Right lung (tissue), 5 donors: ENCODE data around the gene ARL4C. TPM values are rescaled to one million over a fixed set of nuclear protein-coding genes. Genes with fewer than 3 reads are reported as not detected.
"Not testable (repeated sequence)": the region's sequence is repeated elsewhere in the genome, so short reads cannot be mapped to it uniquely, and the experiment has no call there.

Experiments used
- DNase-seq, 2 donors: peaks; one replicate each; pipeline ENCODE4 v3.0.0-alpha.2; 2013
- polyA plus RNA-seq, 5 donors: library from polyadenylated mRNA; unstranded; fragments of 120-200 nt; gene quantifications; one replicate each; pipeline versions ENCODE4 v1.2.1 to v1.2.3, GENCODE V29; 2013; ENCODE audit warnings: inconsistent platforms in 1 of 5, low replicate concordance in 1 of 5; ENCODE audit not compliant: insufficient read length in 5 of 5, insufficient read depth in 1 of 5

ARL4C gene
- polyA plus RNA-seq, 5 donors: 20.5 to 25.0 (median 23.2) TPM

GRCh38 chr2:234479465-234479864 lies 17.4 kb downstream of the ARL4C start:
- no peak for DNase-seq

DNA sequence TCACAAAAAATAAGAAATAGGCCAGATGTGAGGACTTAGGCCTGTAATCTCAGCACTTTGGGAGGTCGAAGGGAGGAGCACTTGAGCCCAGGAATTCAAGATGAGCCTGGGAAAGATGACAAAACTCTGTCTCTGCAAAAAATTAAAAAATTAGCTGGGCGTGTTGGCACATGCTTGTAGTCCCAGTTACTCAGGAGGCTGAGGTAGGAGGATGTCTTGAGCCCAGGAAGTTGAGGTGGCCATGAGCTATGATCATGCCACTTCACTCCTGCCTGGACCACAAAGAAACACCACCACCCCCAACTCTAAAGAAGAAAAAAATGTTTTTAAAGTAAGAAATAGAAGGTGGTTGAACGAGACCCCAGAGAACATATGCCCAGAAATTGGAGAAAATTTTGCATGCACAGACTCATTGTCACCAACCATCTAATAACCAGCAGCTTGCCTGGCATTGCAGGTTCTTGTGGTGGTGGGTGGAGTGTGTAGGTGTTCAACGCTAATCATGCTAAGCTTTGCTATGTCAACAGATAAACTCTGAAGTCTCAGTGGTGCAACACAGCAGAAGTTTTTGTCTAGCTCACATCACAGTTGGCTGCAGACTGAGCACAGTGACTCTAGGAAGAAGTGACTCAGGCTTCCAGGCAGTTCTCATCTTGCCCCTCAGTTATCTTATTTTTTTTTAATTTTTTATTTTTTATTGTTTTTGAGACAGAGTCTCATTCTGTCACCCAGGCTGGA lies 18.6 kb downstream of the ARL4C start:
- no peak for DNase-seq

DNA sequence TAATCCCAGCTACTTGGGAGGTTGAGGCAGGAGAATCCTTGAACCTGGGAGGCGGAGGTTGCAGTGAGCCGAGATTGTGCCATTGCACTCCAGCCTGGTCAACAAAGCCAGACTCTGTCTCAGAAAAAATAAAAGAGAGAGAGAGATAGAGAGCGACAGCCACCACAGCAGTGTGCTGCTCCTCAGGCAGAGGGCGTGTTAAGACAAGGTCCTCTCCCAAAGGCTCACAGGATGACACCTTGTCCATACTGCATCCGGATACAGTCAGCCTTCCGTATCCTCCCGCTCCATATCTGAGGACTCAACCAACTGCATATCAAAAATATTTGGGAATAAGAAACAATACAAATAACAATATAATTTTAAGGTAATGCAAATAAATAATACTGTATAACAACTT lies 20.1 kb downstream of the ARL4C start:
- no peak for DNase-seq

DNA sequence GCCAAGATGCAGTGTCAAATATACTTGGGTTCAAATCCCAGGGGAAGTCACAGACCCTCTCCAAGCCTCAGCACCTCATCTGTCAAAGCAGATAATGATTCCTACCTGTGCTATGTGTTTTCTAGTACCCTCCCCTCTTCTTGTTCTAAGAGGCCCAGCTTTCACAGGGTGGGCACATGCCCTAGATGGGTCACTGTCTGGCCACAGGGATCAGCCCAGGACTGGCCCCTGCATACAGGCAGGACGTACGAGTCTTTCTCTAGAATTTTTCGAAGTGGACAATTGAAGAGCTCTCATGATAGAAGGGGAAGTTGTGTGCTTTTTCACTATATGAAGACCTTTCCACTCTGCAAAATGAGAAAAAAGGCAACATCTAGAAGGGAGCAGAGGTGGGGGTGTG lies 22.2 kb downstream of the ARL4C start:
- DNase-seq: no peak

DNA sequence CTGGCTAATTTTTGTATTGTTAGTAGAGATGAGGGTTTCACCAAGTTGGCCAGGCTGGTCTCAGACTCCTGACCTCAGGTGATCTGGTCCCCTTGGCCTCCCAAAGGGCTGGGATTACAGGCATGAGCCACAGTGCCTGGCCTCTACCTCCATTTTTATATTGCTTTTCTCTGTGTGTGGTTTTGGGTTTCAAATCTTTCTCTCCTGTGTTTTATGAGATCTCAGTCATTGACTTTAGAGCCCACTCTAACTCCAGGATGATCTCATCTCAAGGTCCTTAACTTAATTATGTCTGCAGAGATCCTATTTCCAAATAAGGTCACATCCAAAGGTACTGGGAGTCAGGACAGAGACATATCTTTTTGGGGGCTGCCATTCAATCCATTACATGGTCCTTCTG lies 24.7 kb downstream of the ARL4C start:
- DNase-seq: no peak

- DNase-seq: no peak
These were observed 26.9 kb downstream of the ARL4C start for GRCh38 chr2:234469972-234470371.

GRCh38 chr2:234469251-234469845 lies 27.5 kb downstream of the ARL4C start:
- DNase-seq: no peak

DNA sequence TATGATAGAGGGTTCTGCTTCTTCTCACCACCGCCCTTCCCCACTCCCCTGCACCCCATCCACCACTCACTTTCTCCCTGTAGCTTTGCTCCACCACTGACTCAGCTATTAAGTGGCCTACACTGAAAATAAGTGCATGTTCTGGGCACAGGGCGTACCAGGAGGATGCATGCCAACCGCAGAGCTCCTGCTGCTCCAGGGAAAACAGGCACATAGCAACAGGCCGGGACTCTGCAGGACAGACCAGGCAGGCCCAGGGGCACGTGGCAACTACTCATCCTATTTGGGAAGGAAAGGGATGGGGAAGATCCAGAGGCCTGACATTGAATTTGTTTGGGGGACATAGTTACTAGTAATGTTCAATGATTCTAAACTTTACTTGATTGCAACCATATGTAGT lies 28.4 kb downstream of the ARL4C start:
- no peak for DNase-seq

DNA sequence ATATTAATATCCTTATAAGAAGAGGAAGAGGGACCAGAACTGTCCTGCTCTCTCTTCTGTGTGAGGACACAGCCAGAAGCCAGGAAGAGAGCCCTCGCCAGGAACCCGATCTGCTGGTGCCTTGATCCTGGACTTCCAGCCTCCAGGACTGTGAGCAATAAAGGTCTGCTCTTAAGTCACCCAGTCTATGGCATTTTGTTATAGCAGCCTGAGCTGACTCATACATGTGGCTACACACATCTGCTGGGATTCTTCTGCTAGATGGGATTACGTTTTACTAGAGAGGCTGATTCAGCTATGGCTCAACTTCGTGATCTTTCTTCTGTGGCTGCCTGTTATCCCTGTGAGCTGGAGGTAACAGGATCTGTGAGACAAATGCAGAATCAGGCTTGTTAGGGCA lies 29.6 kb downstream of the ARL4C start:
- DNase-seq: no peak

DNA sequence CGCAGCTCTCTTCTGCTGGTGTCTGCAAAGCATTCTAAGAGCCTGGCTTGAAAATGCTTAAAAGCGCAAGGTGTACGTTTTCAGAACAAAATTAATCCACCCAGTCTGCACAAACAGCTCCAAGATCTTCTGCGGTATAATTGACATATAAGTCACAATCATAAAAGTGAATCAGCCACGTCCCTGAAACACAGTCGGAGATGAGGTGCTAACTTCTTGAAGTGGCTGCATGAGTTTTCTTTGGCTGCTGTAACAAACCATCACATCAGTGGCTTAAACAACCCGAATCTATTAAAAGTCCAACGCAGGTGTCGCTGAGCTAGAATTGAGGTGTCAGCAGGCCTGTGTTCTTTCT lies 32.6 kb downstream of the ARL4C start:
- no peak for DNase-seq

DNA sequence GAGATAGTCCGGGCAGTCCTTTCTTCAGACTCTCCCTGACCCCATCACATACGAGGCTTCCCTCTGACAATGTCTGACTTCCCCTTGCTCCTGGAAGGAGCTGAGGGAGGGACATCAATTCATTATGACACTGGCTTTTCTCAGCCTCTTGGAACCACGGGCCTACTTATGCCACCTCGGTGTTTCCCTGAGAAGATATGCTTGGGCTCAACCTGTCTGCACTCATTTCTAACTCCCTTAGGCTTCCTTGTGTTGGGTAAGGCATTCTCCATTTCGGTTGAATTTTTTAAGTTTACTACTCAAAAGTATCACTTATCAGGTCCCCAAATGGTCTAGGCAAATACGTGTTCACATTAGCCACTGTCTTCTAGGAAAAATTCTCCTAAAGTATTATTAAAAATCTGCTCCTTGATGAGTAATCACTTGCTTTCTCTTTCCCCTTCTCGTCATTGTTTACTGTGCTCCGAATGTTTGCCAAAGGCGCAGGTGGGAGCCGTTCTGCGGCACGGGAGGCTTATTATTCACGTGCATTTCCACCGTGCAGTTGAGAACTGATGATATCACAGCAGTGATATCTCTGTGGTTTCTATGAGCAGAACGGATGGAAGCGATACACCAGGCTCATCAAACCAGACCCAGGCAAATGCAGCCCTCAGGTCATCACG lies 33.1 kb downstream of the ARL4C start:
- no peak for DNase-seq

DNA sequence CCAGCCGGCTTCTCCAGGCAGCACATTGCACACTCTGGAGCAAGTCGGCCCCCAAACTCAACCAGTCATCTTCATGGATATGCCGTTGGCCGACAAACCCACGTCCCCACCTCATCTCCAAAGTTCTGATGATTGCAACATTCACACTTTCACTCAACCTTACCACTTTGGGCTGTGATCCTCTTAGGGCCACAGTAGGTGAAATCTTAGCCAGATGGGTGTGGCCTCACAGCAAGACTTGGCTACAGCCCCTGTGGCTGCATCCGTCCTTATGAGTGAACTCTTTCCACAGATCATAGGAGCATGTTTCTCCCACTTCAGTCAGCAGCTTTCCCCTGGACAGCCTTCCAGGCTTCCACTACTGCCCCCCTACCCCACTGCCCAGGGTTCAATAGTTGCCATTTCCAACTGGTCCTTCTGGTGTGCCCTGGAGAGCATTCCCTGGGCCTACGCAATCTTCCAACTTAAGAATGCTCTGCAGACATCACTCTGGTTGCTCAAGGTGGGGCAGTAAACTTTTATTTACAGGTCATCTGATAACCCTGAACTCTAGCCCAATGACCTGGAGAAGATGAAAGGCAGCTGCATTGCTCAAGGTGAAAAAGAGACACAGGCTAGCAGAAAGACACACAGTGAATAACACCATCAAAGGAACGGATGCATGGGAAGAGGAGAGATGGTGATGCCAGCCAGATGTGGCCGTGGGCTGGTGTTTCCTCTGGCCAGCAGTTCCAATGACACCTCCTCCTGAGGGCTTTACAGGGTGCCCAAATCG lies 34.5 kb downstream of the ARL4C start:
- no peak for DNase-seq

GRCh38 chr2:234459401-234460009 lies 37.4 kb downstream of the ARL4C start:
- no peak for DNase-seq

GRCh38 chr2:234458466-234458865 lies 38.4 kb downstream of the ARL4C start:
- DNase-seq: no peak

DNA sequence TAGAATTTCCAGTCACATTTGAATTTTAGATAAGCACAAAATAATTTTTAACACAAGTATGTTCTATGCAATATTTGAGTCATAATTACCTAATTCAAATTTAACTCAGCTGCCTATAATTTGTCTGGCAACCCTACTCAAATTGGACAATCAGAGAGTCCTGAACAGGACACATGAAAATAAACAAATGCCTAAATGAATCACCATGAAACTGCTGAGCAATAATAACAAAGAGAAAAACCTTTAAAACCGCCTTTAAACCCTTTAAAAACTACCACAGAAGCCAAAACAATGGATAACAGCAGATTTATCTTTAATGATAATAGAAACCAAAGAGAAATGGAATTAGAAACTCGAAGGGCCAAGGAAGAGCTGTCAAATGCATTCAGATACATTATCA lies 39.5 kb downstream of the ARL4C start:
- no peak for DNase-seq

GRCh38 chr2:234455246-234455645 lies 41.6 kb downstream of the ARL4C start:
- not testable (repeated sequence) for DNase-seq

DNA sequence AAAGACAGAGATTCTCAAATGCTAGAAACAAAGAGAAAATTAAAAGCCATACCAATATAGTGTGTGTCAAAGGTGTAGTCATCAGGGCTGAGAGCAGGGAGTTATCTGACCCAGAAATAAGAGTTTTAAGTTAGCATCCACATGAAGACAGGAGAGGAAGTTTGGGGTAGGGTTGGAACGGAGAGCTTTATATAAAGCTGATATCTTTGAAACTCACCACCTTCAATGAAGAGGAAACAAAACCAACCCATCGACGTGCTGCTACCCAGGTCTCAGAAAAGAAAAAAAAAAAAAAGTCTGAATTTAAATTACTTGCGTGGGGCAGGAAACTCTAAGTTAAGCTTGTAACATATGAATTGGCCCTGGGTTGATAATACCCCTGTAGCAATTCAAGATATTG lies 42.4 kb downstream of the ARL4C start:
- no peak for DNase-seq

- DNase-seq: no peak
These were observed 43.7 kb downstream of the ARL4C start for GRCh38 chr2:234453216-234453615.

- DNase-seq: no peak
These were observed 44.8 kb downstream of the ARL4C start for GRCh38 chr2:234451852-234452625.

- no peak for DNase-seq
These were observed 45.6 kb downstream of the ARL4C start for GRCh38 chr2:234451242-234451641.

DNA sequence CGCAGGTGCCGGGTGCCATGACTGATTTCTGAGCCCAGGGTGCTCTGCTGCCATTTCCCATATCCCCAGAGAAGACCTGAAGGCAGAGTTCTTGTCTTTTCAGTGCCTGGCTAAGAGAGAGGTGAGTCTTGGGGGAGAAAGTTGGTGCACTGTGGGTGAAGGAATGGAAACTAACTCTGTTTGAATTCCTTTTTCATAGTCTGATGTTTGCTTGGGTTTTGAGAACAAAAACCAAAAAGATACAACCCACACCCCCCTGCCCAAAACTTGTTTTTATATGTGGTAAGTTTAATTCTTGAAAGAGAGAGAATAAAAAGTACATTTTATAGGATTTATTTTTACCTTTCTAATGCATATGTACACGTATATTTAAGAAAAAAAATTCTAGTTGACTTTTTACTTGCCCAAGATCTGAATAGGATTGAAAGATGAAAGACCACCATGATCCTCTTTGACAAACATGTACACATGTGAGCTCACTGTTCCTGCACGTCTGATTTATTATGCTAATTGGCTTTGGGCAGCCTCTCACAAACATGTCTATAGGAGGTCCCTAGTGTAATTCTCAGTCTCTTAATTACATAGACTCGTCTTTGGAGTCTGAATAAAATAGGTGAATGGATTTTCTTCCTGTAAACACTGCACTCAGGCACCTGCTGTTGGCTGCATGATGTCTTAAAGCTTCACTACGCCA lies 46.3 kb downstream of the ARL4C start:
- DNase-seq: no peak
